GM12878 (cell line): ENCODE measurements around the gene STPG1.

Source experiments
- ATF3 ChIP-seq: IDR thresholded peaks from 2 replicates; pipeline ENCODE4 v1.6.1; 2011; ENCODE audit warnings: low read depth, mild to moderate bottlenecking, low read length, moderate library complexity, borderline replicate concordance; ENCODE audit errors: extremely low read depth
- CBFB ChIP-seq: IDR thresholded peaks from 2 replicates; pipeline ENCODE4 v1.6.1; 2016; ENCODE audit warnings: antibody characterized with exemption, low read depth
- EZH2 ChIP-seq: IDR thresholded peaks from 2 replicates; pipeline ENCODE4 v1.6.1; 2012; ENCODE audit warnings: low read depth, mild to moderate bottlenecking, control low read depth, inconsistent platforms, low read length, borderline replicate concordance; ENCODE audit not compliant: control insufficient read depth
- POLR2A ChIP-seq: IDR thresholded peaks from 2 replicates; pipeline ENCODE4 v1.6.1; 2011; ENCODE audit warnings: low read depth, mild to moderate bottlenecking, low read length
- SP1 ChIP-seq: IDR thresholded peaks from one replicate; pipeline ENCODE4 v1.6.1; 2011; ENCODE audit warnings: low read depth, low read length
- TF ChIP-seq, protein P1 (sequence below), 3 experiments: IDR thresholded peaks in 2 of 3; conservative IDR thresholded peaks in 1 of 3; 2 replicates each; pipeline ENCODE4 v1.5.1; 2011; ENCODE audit warnings: low read depth in 3 of 3, low read length in 3 of 3, mild to moderate bottlenecking in 3 of 3, control low read depth in 2 of 3, moderate library complexity in 2 of 3, inconsistent platforms in 1 of 3, mixed read lengths in 1 of 3; ENCODE audit not compliant: control insufficient read depth in 2 of 3, insufficient read depth in 1 of 3; ENCODE audit errors: extremely low read depth in 1 of 3
- TF ChIP-seq, protein P2 (sequence below): IDR thresholded peaks from 2 replicates; pipeline ENCODE4 v1.6.1; 2012; ENCODE audit warnings: low read depth, low read length, improper control_type of control experiment

DNA sequence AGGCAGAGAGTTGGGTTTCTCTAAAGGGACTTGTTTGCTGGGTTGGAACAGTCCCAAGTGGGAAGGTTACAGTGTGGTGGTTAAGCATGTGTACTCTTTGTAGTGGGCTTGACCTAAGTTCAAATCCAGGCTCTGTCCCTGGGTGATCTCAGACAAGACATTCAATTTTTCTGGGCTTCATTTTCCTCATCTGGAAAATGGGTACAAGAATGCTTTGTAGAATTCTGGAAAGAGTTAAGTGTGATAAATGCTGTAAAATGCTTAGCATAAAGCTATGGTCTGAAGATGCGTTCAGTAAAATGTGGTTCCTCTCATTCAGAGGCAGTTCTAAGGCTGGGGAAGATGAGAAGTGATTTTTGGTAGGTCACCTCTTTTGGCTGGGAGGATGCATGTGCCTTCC lies 93.6 kb downstream of the STPG1 start:
- TF ChIP-seq, protein P1, sequence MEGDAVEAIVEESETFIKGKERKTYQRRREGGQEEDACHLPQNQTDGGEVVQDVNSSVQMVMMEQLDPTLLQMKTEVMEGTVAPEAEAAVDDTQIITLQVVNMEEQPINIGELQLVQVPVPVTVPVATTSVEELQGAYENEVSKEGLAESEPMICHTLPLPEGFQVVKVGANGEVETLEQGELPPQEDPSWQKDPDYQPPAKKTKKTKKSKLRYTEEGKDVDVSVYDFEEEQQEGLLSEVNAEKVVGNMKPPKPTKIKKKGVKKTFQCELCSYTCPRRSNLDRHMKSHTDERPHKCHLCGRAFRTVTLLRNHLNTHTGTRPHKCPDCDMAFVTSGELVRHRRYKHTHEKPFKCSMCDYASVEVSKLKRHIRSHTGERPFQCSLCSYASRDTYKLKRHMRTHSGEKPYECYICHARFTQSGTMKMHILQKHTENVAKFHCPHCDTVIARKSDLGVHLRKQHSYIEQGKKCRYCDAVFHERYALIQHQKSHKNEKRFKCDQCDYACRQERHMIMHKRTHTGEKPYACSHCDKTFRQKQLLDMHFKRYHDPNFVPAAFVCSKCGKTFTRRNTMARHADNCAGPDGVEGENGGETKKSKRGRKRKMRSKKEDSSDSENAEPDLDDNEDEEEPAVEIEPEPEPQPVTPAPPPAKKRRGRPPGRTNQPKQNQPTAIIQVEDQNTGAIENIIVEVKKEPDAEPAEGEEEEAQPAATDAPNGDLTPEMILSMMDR (IDR thresholded peaks at IDR 0.05 in 2 of 3, conservative IDR thresholded peaks at IDR 0.05 in 1 of 3; ENCODE audit: control insufficient read depth in 2 of 3, extremely low read depth in 1 of 3, insufficient read depth in 1 of 3, low read depth in 3 of 3, low read length in 3 of 3) = no peak
- TF ChIP-seq CBFB (no peak), SP1 (no peak), EZH2 (no peak), POLR2A (no peak), ATF3 (no peak)
- TF ChIP-seq, protein P2, sequence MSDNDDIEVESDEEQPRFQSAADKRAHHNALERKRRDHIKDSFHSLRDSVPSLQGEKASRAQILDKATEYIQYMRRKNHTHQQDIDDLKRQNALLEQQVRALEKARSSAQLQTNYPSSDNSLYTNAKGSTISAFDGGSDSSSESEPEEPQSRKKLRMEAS = no peak
